HL-60/S4 (cell line): ENCODE results near the gene RHBDL3.
"Not testable (repeated sequence)": the region's sequence is repeated elsewhere in the genome, so short reads cannot be mapped to it uniquely, and the experiment has no call there.

Experiments
- in situ Hi-C: fragments of 300-500 bp; cut with MboI; formaldehyde crosslinking; loops from 2 replicates; pipeline ENCODE4 v1.14.3; 2022; ENCODE audit warnings: low sequenced_read_pairs

RHBDL3 gene

DNA sequence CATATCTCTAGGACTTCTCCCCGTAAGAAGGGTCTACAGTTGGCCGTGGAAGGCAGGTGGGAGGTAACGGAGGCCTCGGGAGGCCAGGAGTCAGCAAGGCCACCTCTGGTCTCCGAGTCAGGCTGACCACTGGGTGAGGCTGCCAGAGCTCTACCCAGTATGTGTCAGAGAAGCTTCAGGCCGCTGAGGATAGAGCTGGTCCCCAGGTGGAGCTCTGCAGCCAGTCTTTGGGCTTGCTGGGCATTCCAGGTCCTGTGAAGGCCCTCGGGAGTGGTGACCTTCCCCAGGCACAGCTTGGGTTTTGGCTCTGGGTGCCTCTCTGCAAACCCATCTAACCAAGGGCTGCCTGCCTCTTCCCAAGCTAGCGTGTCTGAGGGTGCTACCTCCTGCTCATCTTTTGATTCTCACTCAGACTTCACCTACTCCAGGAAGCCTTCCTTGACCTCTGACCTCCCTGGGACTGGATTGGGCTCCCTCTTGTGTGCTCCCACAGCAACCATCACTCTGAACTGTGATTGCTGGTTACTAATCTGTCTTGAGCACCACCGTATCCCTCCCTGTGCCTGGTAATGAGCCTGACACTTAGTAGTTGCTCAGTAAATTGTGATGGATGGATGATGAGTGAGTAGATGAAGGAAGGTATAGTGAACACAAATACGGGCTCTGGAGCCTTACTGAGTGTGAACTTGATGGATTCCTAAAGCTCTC is 22.3 kb downstream of the RHBDL3 start:
- in situ Hi-C loops: no loop called here

DNA sequence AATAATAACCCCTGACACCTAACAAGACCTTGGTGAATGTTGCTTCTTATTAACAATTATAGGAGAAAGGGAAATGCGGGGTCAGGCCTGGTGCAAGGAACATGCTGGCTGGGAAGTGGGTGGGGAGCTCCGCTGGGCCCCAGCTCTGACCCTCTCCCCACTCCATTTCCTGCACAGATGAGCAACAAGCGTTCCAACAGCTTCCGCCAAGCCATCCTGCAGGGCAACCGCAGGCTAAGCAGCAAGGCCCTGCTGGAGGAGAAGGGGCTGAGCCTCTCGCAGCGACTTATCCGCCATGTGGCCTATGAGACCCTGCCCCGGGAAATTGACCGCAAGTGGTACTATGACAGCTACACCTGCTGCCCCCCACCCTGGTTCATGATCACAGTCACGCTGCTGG is 23.0 kb downstream of the RHBDL3 start:
- in situ Hi-C loops: no loop called here

- in situ Hi-C loops: no loop called here
Measured at GRCh38 chr17:32289471-32290070, 23.9 kb downstream of the RHBDL3 start.

- in situ Hi-C loops: no loop called here
Measured at GRCh38 chr17:32292094-32292493, 26.5 kb downstream of the RHBDL3 start.

- in situ Hi-C loops: no loop called here
Measured at GRCh38 chr17:32297424-32297823, 31.8 kb downstream of the RHBDL3 start.

DNA sequence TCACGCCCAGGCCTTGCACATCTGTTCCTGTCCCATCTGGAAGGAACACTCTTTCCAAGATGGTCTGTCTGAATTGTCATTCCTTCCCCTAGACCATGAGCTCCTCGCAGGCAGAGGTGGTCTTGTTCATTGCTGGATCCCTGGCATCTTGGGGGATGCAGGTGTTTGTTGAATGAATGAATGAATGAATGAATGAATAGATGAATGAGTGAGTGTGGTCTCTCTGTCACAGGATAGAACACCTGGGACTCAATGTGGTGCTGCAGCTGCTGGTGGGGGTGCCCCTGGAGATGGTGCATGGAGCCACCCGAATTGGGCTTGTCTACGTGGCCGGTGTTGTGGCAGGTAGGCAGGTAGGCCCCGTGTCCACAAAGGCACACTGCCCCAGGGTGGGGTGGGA is 32.2 kb downstream of the RHBDL3 start:
- in situ Hi-C loops: no loop called here

DNA sequence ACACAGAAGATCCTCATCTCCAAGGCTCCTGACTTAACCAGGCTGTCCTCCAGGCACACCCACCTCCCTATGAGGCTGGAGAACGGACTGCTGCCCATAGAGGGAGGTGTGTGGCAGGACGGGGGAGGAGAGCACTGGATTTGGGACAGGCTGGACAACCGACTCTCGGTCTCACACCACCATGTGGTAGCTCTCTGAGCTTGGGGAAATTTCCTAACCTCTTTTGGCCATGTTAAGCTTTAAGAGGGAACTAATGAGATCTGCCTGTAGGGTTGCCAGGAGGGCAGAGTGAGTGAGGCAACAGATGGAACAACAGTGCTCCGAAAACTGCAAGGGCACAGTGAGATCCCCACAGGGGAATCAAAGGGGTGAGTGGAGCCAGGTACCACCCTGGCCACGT is 32.7 kb downstream of the RHBDL3 start:
- in situ Hi-C loops: no loop called here

DNA sequence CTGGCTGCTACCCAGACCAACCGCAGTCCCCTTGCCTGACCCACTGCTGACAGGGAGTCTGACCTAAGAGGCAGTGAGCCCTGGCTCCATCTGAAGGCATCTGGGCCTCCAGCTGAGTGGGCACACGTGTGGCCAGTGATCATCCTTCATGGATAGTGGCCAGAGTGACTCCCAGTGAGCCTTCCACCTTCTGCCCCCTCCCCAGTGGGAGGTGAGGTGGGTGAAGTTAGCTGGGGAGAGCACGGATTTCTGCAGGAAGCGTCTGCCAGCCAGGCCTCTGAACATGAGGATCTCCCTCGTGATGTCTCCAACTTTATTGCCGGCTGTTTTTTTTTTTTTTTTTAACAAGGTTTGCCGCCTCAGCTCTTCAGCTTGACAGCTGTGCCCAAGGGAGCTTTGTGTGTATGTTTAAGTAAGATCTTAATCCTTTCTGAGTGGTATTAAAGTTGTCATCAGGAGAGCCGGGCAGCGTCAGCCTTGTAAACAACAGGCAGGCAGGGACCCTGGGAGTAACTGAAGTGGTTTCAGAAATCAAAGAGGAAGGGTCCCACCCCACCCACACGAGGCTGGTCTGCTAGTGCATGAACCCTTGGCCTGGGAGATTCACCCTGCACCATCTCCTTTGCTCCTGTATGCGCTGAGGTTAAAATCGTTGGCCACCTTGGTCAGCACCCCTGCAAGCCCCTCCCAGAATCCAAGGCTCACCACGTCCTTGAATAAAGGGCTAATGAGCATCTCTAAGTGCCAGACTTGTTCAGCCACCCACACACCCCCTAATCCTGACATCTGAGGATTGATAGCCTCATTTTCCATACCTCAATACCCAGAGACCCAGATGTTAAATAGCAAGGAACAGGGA is 33.3 kb downstream of the RHBDL3 start:
- in situ Hi-C loops: no loop called here

DNA sequence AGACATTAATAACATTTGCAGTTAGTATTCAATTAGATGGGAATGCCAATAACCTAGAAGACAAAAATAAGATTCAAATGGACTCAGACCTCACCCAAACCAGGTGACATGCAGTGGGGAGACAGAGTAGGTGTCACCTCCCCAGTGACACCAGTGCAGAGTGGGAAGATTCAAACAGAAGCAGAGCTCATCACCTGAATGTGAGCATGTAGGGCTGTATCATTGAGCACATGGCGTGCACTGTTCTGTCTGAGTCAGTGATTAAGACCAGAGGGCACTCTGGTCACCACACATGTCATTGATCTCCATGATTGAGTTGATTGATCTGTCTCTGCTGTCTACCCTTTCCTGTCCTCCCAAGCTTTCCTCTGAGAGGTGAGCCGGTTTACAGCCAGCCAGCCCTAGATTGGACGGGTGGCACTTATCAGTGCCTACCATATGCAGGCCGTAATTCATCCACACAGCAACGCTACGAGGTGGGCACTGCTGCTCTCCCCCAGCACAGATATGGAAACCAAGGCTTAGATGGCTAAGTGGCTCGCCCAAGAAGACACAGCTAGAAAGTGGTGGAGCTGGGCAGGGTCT is 34.0 kb downstream of the RHBDL3 start:
- in situ Hi-C loops: no loop called here

DNA sequence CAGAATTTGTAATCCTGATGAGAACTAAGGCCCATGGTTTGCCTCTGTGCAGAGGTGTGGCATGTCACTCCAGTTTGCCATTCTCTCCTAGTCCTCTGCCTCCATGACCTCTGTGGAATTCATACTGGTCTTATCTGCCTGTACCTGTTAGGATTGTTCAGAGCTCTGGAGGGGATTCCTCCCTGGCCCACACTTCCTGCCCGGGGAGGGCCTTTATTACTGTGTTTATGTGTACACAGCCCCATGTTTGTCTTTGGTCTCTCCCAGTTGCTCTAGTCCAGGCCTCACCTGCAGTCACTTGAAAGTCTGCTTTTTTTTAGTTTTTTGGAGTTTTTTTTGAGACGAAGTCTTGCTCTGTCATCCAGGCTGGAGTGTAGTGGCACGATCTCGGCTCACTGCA is 36.4 kb downstream of the RHBDL3 start:
- in situ Hi-C loops: no loop called here

DNA sequence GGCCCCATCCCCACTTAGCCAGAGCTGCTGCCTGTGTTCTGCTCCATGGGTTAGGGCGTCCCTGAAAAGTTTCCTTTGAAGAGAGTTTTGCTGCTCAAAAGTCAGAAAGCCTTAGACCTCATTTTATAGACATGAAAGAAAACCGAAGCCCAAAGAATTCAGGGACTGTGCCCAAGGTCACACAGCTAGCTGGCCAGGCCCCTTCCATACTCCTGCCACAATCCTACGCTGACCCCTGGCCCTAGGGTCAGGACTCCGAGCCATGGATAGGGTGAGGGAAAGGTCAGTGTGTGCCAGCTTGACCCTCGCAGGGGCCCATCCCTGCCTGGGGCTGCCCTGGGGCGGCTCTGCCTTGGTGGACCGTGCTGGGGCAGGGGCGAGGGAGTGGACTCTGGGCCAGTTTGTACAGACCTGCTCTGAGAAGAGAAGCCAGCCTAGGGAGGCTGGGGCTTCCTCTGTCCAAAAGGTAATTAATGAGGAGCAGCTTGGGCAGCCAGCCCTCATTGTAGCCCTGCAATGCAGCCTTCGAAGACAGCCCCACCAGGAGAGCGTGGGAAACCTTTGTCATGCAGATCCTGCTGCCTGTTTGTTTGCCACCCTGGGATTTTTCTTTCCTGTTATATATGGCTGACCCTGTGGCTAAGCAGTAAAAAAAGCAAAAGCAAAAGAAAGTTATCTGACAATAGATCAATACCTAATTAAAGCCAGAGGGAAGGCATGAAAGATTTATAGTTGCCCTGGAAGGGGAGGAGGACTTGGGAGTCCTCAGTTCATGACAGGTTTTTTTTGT is 37.4 kb downstream of the RHBDL3 start:
- in situ Hi-C loops: no loop called here

DNA sequence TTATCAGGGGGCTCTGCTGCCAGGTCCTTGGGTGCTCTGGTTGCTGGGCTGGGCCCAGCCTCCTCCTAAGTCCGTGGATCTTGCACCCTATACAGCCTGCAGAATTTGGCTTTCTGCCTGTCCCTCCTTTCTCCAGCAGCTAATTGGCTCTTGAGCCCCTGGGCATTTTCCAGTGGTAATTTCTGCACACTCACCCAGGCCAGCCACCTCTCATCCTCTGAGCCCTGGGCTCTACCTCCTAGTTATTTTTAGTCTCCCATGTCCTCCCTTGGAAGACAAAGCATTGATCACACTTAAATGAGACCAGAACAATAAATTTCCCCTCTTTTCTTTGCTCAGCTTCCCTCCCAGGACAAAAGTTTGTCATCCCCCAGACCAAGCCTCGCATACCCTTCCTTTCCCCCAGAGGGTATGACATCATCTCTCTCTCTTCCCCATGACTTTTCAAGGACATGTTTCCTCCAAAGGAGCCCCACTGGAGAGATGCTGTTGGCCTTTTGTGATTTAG is 38.2 kb downstream of the RHBDL3 start:
- in situ Hi-C loops: no loop called here

GRCh38 chr17:32305049-32305448 is 39.4 kb downstream of the RHBDL3 start:
- in situ Hi-C loops: no loop called here

GRCh38 chr17:32307658-32308057 is 42.0 kb downstream of the RHBDL3 start:
- in situ Hi-C loops: no loop called here

DNA sequence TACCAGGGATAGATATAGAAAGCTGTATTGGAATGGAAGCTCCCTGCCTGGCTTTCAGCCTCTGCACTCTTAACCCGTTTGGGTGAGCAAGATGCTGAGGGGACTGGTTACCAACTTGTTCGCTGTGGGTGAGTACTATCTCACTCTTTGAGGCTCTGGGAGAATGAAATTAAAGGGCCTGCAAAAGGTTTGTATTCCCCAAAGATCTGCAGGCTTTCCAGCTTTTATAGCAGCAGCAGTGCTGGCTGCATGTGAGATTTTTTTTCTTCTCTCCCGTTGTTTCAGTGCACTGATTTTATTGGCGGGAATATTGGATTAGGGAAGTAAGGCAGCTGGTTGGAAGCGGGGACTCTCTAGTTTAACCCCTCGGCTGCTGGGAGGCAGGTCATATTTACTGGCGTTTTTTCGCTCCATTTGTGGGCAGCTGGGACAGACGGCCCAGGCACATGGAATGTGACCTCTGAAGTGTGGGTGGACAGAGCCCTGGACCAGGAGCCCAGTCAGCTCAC is 45.5 kb downstream of the RHBDL3 start:
- in situ Hi-C loops: no loop called here

DNA sequence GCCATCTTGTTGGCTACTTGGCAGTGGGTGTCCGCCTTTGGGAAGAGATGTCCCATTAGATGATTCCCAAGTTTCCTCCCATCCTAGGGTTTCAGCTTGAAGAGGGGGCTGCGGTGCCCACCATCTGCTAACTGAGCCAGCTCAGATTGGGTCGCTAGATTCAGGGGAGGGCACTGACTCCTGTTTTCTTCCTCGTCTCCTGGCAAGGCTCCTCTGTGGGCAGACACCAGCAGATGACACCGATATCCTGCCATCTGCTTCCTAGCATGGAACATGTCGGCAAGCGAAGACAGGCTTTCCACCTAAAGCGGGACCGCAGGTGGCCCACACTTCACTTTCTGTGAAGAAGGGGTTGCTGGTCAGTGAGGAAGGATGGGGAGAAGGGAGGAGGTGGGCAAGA is 49.0 kb downstream of the RHBDL3 start:
- in situ Hi-C loops: no loop called here

- in situ Hi-C loops: no loop called here
Measured at GRCh38 chr17:32315171-32315570, 49.5 kb downstream of the RHBDL3 start.

DNA sequence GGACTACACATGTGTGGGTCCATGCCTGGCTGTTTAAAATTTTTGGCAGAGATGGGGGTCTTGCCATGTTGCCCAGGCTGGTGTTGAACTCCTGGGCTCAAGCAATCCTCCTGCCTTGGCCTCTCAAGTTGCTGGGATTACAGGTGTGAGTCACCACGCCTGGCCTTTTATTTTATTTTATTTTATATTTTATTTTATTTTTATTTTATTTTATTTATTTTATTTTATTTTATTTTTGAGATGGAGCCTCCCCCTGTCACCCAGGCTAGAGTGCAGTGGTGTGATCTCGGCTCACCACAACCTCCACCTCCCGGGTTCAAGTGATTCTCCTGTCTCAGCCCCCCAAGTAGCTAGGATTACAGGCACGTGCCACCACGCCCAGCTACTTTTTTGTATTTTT is 51.0 kb downstream of the RHBDL3 start:
- in situ Hi-C loops: not testable (repeated sequence)

GRCh38 chr17:32317353-32317752 is 51.7 kb downstream of the RHBDL3 start:
- in situ Hi-C loops: no loop called here

DNA sequence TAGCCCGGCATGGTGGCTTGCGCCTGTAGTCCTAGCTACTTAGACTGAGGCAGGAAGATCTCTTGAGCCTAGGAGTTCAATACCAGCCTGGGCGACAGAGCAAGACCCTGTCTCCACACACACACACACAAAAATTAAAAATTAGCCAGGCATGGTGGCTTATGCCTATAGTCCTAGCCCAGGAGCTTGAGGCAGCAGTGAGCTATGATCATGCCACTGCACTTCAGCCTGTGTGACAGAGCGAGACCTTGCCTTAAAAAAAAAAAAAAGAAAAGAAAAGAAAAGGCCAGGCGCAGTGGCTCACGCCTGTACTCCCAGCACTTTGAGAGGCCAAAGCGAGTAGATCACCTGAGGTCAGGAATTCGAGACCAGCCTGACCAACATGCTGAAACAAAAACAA is 52.4 kb downstream of the RHBDL3 start:
- in situ Hi-C loops: no loop called here
